MG63 (cell line): Measurements from ENCODE around the gene SYT2. TPM values are rescaled to one million over a fixed set of nuclear protein-coding genes. Genes with fewer than 3 reads are reported as not detected.
"Not testable (repeated sequence)": the region's sequence is repeated elsewhere in the genome, so short reads cannot be mapped to it uniquely, and the experiment has no call there.

Experiments
- DNase-seq: peaks from one replicate; pipeline ENCODE4 v3.0.0-alpha.2; 2020
- H3K27me3 ChIP-seq: fragments of 250-450 bp; sonication (Bioruptor Pico); 2 replicates; pipeline ENCODE4 v1.5.1; 2020; ENCODE audit warnings: mild to moderate bottlenecking, moderate library complexity
- H3K36me3 ChIP-seq: fragments of 250-450 bp; sonication (Bioruptor Pico); 2 replicates; pipeline ENCODE4 v1.5.1; 2020; ENCODE audit warnings: mild to moderate bottlenecking, moderate library complexity
- H3K4me3 ChIP-seq: fragments of 250-450 bp; sonication (Bioruptor Pico); 2 replicates; pipeline ENCODE4 v1.5.1; 2020; ENCODE audit warnings: mild to moderate bottlenecking, moderate library complexity
- H3K9me3 ChIP-seq: fragments of 250-450 bp; sonication (Bioruptor Pico); 2 replicates; pipeline ENCODE4 v1.5.1; 2020; ENCODE audit warnings: mild to moderate bottlenecking, moderate library complexity
- total RNA-seq: library from RNA; depleted of rRNA; stranded (reverse); fragments of >200 nt; shearing (Covaris generic); gene quantifications from 2 replicates; pipeline ENCODE4 v1.2.3, GENCODE V29; 2014; ENCODE audit warnings: low replicate concordance

SYT2 gene
- total RNA-seq, 1 experiment from 2014 or later: 0.03 TPM

- H3K27me3 ChIP-seq: no peaks in the 10 kb centered on the region
- H3K36me3 ChIP-seq: no peaks in the 10 kb centered on the region
- H3K4me3 ChIP-seq: no peak overlapping the region
- no peak for DNase-seq
- no peaks in the 10 kb centered on the region for H3K9me3 ChIP-seq
Measured at GRCh38 chr1:202624088-202624780, 86.0 kb downstream of the SYT2 start.

- H3K4me3 ChIP-seq, DNase-seq, H3K9me3 ChIP-seq, H3K36me3 ChIP-seq, H3K27me3 ChIP-seq: not testable (repeated sequence)
Measured at GRCh38 chr1:202623476-202623875, 86.8 kb downstream of the SYT2 start.

GRCh38 chr1:202623075-202623474 lies 87.2 kb downstream of the SYT2 start:
- DNase-seq: peak; percentile 88
- Histone ChIP-seq H3K4me3 (no peak overlapping the region), H3K27me3 (no peaks in the 10 kb centered on the region), H3K9me3 (no peaks in the 10 kb centered on the region), H3K36me3 (no peaks in the 10 kb centered on the region)

- no peaks in the 10 kb centered on the region for H3K27me3 ChIP-seq
- no peak for DNase-seq
- H3K9me3 ChIP-seq: no peaks in the 10 kb centered on the region
- no peaks in the 10 kb centered on the region for H3K36me3 ChIP-seq
- no peak overlapping the region for H3K4me3 ChIP-seq
Measured at GRCh38 chr1:202622388-202622787, 87.9 kb downstream of the SYT2 start.

GRCh38 chr1:202621446-202621845 lies 88.8 kb downstream of the SYT2 start:
- no peaks in the 10 kb centered on the region for H3K36me3 ChIP-seq
- no peak for DNase-seq
- no peaks in the 10 kb centered on the region for H3K9me3 ChIP-seq
- H3K4me3 ChIP-seq: no peak overlapping the region
- H3K27me3 ChIP-seq: no peaks in the 10 kb centered on the region

- H3K36me3 ChIP-seq, H3K27me3 ChIP-seq, DNase-seq, H3K9me3 ChIP-seq, H3K4me3 ChIP-seq: not testable (repeated sequence)
Measured at GRCh38 chr1:202620036-202620435, 90.2 kb downstream of the SYT2 start.

- Histone ChIP-seq H3K36me3 (no peaks in the 10 kb centered on the region), H3K27me3 (no peaks in the 10 kb centered on the region)
- no peak for DNase-seq
Measured at GRCh38 chr1:202619505-202619904, 90.7 kb downstream of the SYT2 start.

GRCh38 chr1:202619012-202619411 lies 91.2 kb downstream of the SYT2 start:
- H3K4me3 ChIP-seq, H3K9me3 ChIP-seq: not testable (repeated sequence)
- DNase-seq: peak; percentile 77

More at GRCh38 chr1:202619505-202619904, 90.7 kb downstream of the SYT2 start:
- no peaks in the 10 kb centered on the region for H3K9me3 ChIP-seq
- no peak overlapping the region for H3K4me3 ChIP-seq

GRCh38 chr1:202616355-202616915 lies 93.8 kb downstream of the SYT2 start:
- Histone ChIP-seq H3K9me3 (no peaks in the 10 kb centered on the region), H3K4me3 (no peak overlapping the region), H3K27me3 (no peaks in the 10 kb centered on the region), H3K36me3 (no peaks in the 10 kb centered on the region)
- no peak for DNase-seq

More at GRCh38 chr1:202619012-202619411, 91.2 kb downstream of the SYT2 start:
- H3K36me3 ChIP-seq, H3K27me3 ChIP-seq: not testable (repeated sequence)

- H3K4me3 ChIP-seq: no peak overlapping the region
- H3K9me3 ChIP-seq: no peaks in the 10 kb centered on the region
Measured at GRCh38 chr1:202615501-202616354, 94.5 kb downstream of the SYT2 start.

GRCh38 chr1:202615208-202615500 lies 95.1 kb downstream of the SYT2 start:
- H3K27me3 ChIP-seq, H3K9me3 ChIP-seq, H3K36me3 ChIP-seq, H3K4me3 ChIP-seq, DNase-seq: not testable (repeated sequence)

More at GRCh38 chr1:202615501-202616354, 94.5 kb downstream of the SYT2 start:
- Histone ChIP-seq H3K27me3 (no peaks in the 10 kb centered on the region), H3K36me3 (no peaks in the 10 kb centered on the region)
- DNase-seq: peak; percentile 75

GRCh38 chr1:202614363-202615207 lies 95.7 kb downstream of the SYT2 start:
- DNase-seq, H3K27me3 ChIP-seq, H3K4me3 ChIP-seq, H3K36me3 ChIP-seq, H3K9me3 ChIP-seq: not testable (repeated sequence)

GRCh38 chr1:202613571-202613970 lies 96.7 kb downstream of the SYT2 start:
- Histone ChIP-seq H3K27me3 (no peaks in the 10 kb centered on the region), H3K4me3 (no peak overlapping the region), H3K9me3 (no peaks in the 10 kb centered on the region), H3K36me3 (no peaks in the 10 kb centered on the region)
- DNase-seq: no peak

GRCh38 chr1:202612036-202612435 lies 98.2 kb downstream of the SYT2 start:
- DNase-seq, H3K27me3 ChIP-seq, H3K36me3 ChIP-seq: not testable (repeated sequence)

GRCh38 chr1:202605515-202605914 lies 104.7 kb downstream of the SYT2 start:
- H3K4me3 ChIP-seq: no peak overlapping the region
- no peaks in the 10 kb centered on the region for H3K36me3 ChIP-seq
- no peaks in the 10 kb centered on the region for H3K27me3 ChIP-seq
- no peak for DNase-seq
- H3K9me3 ChIP-seq: no peaks in the 10 kb centered on the region

More at GRCh38 chr1:202612036-202612435, 98.2 kb downstream of the SYT2 start:
- H3K4me3 ChIP-seq, H3K9me3 ChIP-seq: not testable (repeated sequence)

GRCh38 chr1:202603435-202603834 lies 106.8 kb downstream of the SYT2 start:
- H3K36me3 ChIP-seq: no peaks in the 10 kb centered on the region
- DNase-seq: no peak
- no peak overlapping the region for H3K4me3 ChIP-seq
- no peaks in the 10 kb centered on the region for H3K9me3 ChIP-seq
- H3K27me3 ChIP-seq: no peaks in the 10 kb centered on the region
